ENCODE data around the gene TP73. TPM values are rescaled to one million over a fixed set of nuclear protein-coding genes. Genes with fewer than 3 reads are reported as not detected.

TP73 gene
- total RNA-seq, 1 donor = not detected

DNA sequence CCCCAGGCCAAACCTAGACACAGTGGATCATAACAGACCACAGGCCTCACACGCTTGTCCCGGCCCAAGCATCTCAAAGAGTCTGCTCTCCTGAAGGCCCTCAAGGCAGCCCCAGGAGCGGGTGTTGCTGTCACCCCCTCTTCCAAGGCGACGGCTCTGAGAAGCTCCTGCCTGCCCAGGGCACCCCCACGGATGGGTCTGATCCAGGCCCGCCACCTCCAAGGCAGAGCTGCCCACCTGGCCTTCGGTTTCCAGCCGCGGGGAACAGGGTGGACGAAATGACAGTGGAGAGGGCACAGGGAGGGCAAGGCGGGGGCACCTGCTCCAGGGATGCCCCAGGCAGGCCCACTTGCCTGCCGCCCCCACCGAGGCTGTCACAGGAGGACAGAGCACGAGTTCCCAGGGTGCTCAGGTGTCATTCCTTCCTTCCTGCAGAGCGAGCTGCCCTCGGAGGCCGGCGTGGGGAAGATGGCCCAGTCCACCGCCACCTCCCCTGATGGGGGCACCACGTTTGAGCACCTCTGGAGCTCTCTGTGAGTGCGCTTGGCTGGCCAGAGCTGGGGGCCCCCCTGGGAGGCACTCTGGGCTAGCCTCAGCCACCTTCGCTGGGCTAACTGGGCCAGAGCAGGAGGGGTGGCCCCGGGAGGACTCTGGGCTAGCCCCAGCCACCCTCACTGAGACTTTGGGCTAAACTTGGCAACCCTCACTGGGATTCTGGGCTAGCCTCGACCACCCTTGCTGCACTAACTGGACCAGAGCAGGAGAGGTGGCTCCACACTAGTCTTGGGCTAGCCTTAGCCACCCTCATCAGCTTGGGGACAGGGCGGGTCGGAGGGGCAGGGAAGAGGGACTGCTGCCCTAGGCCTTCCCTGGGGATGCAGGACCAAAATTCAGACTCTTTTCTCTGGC, 29.8 kb downstream of the TP73 start:
- TF ChIP-seq, protein P1, sequence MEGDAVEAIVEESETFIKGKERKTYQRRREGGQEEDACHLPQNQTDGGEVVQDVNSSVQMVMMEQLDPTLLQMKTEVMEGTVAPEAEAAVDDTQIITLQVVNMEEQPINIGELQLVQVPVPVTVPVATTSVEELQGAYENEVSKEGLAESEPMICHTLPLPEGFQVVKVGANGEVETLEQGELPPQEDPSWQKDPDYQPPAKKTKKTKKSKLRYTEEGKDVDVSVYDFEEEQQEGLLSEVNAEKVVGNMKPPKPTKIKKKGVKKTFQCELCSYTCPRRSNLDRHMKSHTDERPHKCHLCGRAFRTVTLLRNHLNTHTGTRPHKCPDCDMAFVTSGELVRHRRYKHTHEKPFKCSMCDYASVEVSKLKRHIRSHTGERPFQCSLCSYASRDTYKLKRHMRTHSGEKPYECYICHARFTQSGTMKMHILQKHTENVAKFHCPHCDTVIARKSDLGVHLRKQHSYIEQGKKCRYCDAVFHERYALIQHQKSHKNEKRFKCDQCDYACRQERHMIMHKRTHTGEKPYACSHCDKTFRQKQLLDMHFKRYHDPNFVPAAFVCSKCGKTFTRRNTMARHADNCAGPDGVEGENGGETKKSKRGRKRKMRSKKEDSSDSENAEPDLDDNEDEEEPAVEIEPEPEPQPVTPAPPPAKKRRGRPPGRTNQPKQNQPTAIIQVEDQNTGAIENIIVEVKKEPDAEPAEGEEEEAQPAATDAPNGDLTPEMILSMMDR (IDR thresholded peaks at IDR 0.05; ENCODE audit: insufficient read depth, low read depth, low read length) = no peak
- DNase-seq (ENCODE audit: low read depth) = no peak

DNA sequence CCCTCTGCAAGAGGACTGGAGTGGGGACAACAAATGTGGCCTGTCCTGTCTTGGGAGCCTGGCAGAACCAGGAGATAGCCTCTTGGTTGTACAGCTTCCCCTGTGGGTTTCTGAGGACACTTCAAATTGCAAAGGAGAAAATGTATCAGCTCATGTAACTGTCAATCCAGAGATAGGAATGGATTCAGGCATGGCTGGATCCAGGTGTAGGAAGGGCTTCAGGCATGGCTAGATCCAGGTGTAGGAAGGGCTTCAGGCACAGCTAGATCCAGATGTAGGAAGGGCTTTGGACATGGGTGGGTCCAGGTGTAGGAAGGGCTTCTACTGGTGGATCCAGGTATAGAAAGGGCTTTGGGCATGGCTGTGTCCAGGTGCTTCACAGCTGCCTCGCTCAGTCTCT, 30.9 kb downstream of the TP73 start:
- DNase-seq (ENCODE audit: low read depth) = no peak
- H3K4me3 ChIP-seq (ENCODE audit: low read depth, low read length) = no peak overlapping the region
- TF ChIP-seq, protein P1 (IDR thresholded peaks at IDR 0.05; ENCODE audit: insufficient read depth, low read depth, low read length) = no peak

More for the DNA sequence above, 29.8 kb downstream of the TP73 start:
- H3K4me3 ChIP-seq (ENCODE audit: low read depth, low read length) = no peak overlapping the region

- H3K4me3 ChIP-seq (ENCODE audit: low read depth, low read length) = no peak overlapping the region
- peak; percentile 2 for DNase-seq (ENCODE audit: low read depth)
- TF ChIP-seq, protein P1 (IDR thresholded peaks at IDR 0.05; ENCODE audit: insufficient read depth, low read depth, low read length) = no peak
Measured at GRCh38 chr1:3683992-3684391, 31.7 kb downstream of the TP73 start.

DNA sequence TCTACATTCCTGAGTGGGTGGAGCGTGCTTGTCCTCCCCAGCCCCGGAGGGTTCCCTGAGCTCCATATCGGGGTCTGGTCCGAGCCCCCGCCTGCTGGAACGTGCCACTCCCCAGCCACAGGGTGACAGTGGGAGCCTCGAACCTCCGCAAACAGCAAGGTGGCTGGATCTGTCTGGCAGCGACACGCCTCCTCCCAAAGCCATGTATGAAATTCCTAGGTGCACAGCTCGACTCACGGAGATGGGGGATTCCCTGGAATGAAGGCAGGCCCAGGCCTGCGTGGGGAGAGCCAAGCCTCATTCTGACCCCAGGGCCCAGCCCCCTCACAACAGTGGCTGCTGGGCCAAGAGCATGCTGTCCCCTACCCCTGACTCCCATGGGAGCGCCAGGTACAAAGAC, 32.9 kb downstream of the TP73 start:
- TF ChIP-seq, protein P1 (IDR thresholded peaks at IDR 0.05; ENCODE audit: insufficient read depth, low read depth, low read length) = no peak
- DNase-seq (ENCODE audit: low read depth) = no peak
- H3K4me3 ChIP-seq (ENCODE audit: low read depth, low read length) = no peak overlapping the region

DNA sequence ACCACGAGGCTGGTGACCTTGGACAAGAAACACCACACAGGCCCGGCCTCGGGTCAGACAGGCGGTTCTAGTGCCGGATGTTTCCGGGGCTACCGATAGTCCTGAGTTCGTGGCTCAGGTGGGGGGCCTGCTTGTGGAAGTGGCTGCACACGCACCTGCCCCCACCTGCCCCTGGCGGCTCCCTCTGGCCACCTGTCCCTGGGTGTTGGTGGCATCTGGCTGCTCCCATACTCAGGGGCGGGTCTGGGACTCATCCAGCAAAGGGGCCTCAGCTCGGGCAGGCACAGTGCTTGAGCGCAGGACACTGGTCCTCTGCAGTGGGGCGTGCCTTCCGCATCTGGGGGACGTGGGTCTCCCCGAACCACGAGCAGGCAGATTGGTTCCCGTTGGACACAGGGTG, 33.6 kb downstream of the TP73 start:
- no peak for DNase-seq (ENCODE audit: low read depth)
- TF ChIP-seq, protein P1 (IDR thresholded peaks at IDR 0.05; ENCODE audit: insufficient read depth, low read depth, low read length) = no peak
- no peak overlapping the region for H3K4me3 ChIP-seq (ENCODE audit: low read depth, low read length)

DNA sequence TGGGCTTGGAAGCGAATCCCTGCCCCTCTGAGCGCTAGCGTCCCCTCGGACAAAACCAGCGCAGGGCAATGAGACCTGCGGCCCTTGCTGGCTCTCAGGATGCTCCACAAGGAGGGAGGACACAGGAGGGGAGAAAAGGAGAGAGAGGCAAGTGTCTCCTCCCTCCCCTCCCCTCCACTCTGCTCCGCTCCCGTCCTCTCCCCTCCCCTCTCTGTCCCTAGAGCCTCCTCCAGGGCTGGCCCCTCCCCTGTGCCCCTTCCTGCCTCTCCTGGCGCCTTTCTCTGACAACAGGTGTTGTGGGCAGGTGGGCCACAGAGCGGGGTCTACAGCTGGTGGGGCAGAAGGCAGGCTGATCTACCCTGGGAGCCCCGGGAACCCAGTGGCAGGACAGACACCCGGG, 35.2 kb downstream of the TP73 start:
- TF ChIP-seq, protein P1 (IDR thresholded peaks at IDR 0.05; ENCODE audit: insufficient read depth, low read depth, low read length) = no peak
- H3K4me3 ChIP-seq (ENCODE audit: low read depth, low read length) = no peak overlapping the region
- DNase-seq (ENCODE audit: low read depth) = no peak
